Activated CD4-positive, CD25-positive, alpha-beta regulatory T cell treated with anti-CD3 and anti-CD28 coated beads, Interleukin-2, amount 50 U/mL, for 72 hours (primary cell): ENCODE data around the gene ID4.

Experiments used
- DNase-seq: peaks from one replicate; pipeline ENCODE4 v3.0.0; 2021

ID4 gene

GRCh38 chr6:19864285-19864684 lies 27.1 kb downstream of the ID4 start:
- DNase-seq, result no peak

- no peak for DNase-seq
Measured at GRCh38 chr6:19865178-19865577, 28.0 kb downstream of the ID4 start.

GRCh38 chr6:19866173-19866984 lies 29.2 kb downstream of the ID4 start:
- no peak for DNase-seq

GRCh38 chr6:19866985-19867627 lies 29.9 kb downstream of the ID4 start:
- DNase-seq, result no peak

GRCh38 chr6:19869464-19869863 lies 32.3 kb downstream of the ID4 start:
- no peak for DNase-seq

- DNase-seq, result no peak
Measured at GRCh38 chr6:19870322-19870721, 33.2 kb downstream of the ID4 start.

- DNase-seq, result no peak
Measured at GRCh38 chr6:19873031-19873430, 35.9 kb downstream of the ID4 start.

GRCh38 chr6:19876672-19877071 lies 39.5 kb downstream of the ID4 start:
- no peak for DNase-seq

- DNase-seq, result no peak
Measured at GRCh38 chr6:19879663-19880062, 42.5 kb downstream of the ID4 start.

GRCh38 chr6:19880066-19880465 lies 42.9 kb downstream of the ID4 start:
- no peak for DNase-seq

- no peak for DNase-seq
Measured at GRCh38 chr6:19891451-19891850, 54.3 kb downstream of the ID4 start.
